ENCODE results near the gene UTP3.
A peak's percentile ranks its signal among the peaks of the same experiment; 100 is the strongest.
"Not testable (repeated sequence)": the region's sequence is repeated elsewhere in the genome, so short reads cannot be mapped to it uniquely, and the experiment has no call there.

Gene UTP3

GRCh38 chr4:70722199-70722791 is 34.0 kb downstream of the UTP3 start:
- Histone ChIP-seq H3K4ac (ENCODE audit: low read length) (no peak overlapping the region), H2BK120ac (ENCODE audit: low read depth, low read length) (no peak overlapping the region), H3K36me3 (replicated peaks in 1 of 2; ENCODE audit: control insufficient read depth in 2 of 2, insufficient read depth in 2 of 2, low read length in 2 of 2) (peaks cover 0 to 28% of the 10 kb centered on the region in 2 donors), H4K8ac (ENCODE audit: low read depth, low read length) (no peak overlapping the region), H3K4me1 (ENCODE audit: control insufficient read depth in 2 of 2, insufficient read depth in 1 of 2, low read depth in 1 of 2, low read length in 2 of 2) (peaks cover 8 to 9% of the 10 kb centered on the region in 2 donors), H2AK5ac (ENCODE audit: low read depth, low read length) (no peak overlapping the region), H2BK5ac (ENCODE audit: low read length) (no peak overlapping the region), H3K9ac (ENCODE audit: low read depth, low read length, poor library complexity) (no peak overlapping the region), H3K9me3 (replicated peaks in 1 of 2; ENCODE audit: control insufficient read depth in 2 of 2, insufficient read depth in 1 of 2, low read depth in 1 of 2, low read length in 2 of 2) (no peaks in the 10 kb centered on the region), H3K4me2 (ENCODE audit: insufficient read depth, low read length, poor library complexity, severe bottlenecking) (no peak overlapping the region), H2BK15ac (ENCODE audit: low read length) (no peak overlapping the region), H3K23ac (ENCODE audit: low read depth, low read length, poor library complexity) (no peak overlapping the region), H3K18ac (ENCODE audit: low read length) (no peak overlapping the region), H3K27ac (replicated peaks; ENCODE audit: low read length) (no peak overlapping the region), H3K4me3 (ENCODE audit: low read length in 2 of 2) (peak overlapping the region; percentile 51 to 55), H3K27me3 (ENCODE audit: control insufficient read depth in 3 of 3, insufficient read depth in 3 of 3, low read depth in 1 of 3, low read length in 3 of 3) (no peaks in the 10 kb centered on the region), H2BK12ac (ENCODE audit: low read length) (no peak overlapping the region), H3K14ac (ENCODE audit: low read length) (no peak overlapping the region), H3K79me1 (ENCODE audit: low read depth, low read length) (no peaks in the 10 kb centered on the region), H4K91ac (ENCODE audit: low read depth, low read length, poor library complexity) (no peak overlapping the region), H2AFZ (ENCODE audit: low read length) (peak overlapping the region; percentile 19)
- WGBS, 2 donors (ENCODE audit: extremely low coverage in 2 of 2, insufficient read length in 2 of 2, insufficient replicate concordance in 1 of 2): no CpG with 5 or more reads among the region's 7 CpGs
- DNase-seq (ENCODE audit: low spot score): no peak

- no CpG with 5 or more reads among the region's 3 CpGs for WGBS, 2 donors (ENCODE audit: extremely low coverage in 2 of 2, insufficient read length in 2 of 2, insufficient replicate concordance in 1 of 2)
- Histone ChIP-seq H3K4me2 (ENCODE audit: insufficient read depth, low read length, poor library complexity, severe bottlenecking) (no peak overlapping the region), H2AK5ac (ENCODE audit: low read depth, low read length) (no peak overlapping the region), H2BK5ac (ENCODE audit: low read length) (no peak overlapping the region), H2AFZ (ENCODE audit: low read length) (no peak overlapping the region), H2BK120ac (ENCODE audit: low read depth, low read length) (no peak overlapping the region), H3K36me3 (replicated peaks in 1 of 2; ENCODE audit: control insufficient read depth in 2 of 2, insufficient read depth in 2 of 2, low read length in 2 of 2) (peaks cover 0 to 40% of the 10 kb centered on the region in 2 donors), H2BK15ac (ENCODE audit: low read length) (no peak overlapping the region), H2BK12ac (ENCODE audit: low read length) (no peak overlapping the region), H3K18ac (ENCODE audit: low read length) (no peak overlapping the region), H3K4ac (ENCODE audit: low read length) (no peak overlapping the region), H3K23ac (ENCODE audit: low read depth, low read length, poor library complexity) (no peak overlapping the region), H4K91ac (ENCODE audit: low read depth, low read length, poor library complexity) (no peak overlapping the region), H3K14ac (ENCODE audit: low read length) (no peak overlapping the region), H4K8ac (ENCODE audit: low read depth, low read length) (no peak overlapping the region), H3K9me3 (replicated peaks in 1 of 2; ENCODE audit: control insufficient read depth in 2 of 2, insufficient read depth in 1 of 2, low read depth in 1 of 2, low read length in 2 of 2) (no peaks in the 10 kb centered on the region), H3K27ac (replicated peaks; ENCODE audit: low read length) (no peak overlapping the region), H3K79me1 (ENCODE audit: low read depth, low read length) (no peaks in the 10 kb centered on the region), H3K4me1 (ENCODE audit: control insufficient read depth in 2 of 2, insufficient read depth in 1 of 2, low read depth in 1 of 2, low read length in 2 of 2) (peaks cover 8 to 9% of the 10 kb centered on the region in 2 donors), H3K4me3 (ENCODE audit: low read length in 2 of 2) (no peak overlapping the region), H3K9ac (ENCODE audit: low read depth, low read length, poor library complexity) (no peak overlapping the region), H3K27me3 (ENCODE audit: control insufficient read depth in 3 of 3, insufficient read depth in 3 of 3, low read depth in 1 of 3, low read length in 3 of 3) (no peaks in the 10 kb centered on the region)
- DNase-seq (ENCODE audit: low spot score): no peak
These were observed 36.1 kb downstream of the UTP3 start for GRCh38 chr4:70724463-70724862.

- no peak overlapping the region for H3K14ac ChIP-seq (ENCODE audit: low read length)
- H2BK12ac ChIP-seq (ENCODE audit: low read length): no peak overlapping the region
- no peak overlapping the region for H3K4me2 ChIP-seq (ENCODE audit: insufficient read depth, low read length, poor library complexity, severe bottlenecking)
- H4K91ac ChIP-seq (ENCODE audit: low read depth, low read length, poor library complexity): no peak overlapping the region
- no peak for DNase-seq (ENCODE audit: low spot score)
- H3K18ac ChIP-seq (ENCODE audit: low read length): no peak overlapping the region
- H2AFZ ChIP-seq (ENCODE audit: low read length): no peak overlapping the region
- no CpG with 5 or more reads among the region's 1 CpG for WGBS, 2 donors (ENCODE audit: extremely low coverage in 2 of 2, insufficient read length in 2 of 2, insufficient replicate concordance in 1 of 2)
- H2BK120ac ChIP-seq (ENCODE audit: low read depth, low read length): no peak overlapping the region
- H3K4ac ChIP-seq (ENCODE audit: low read length): no peak overlapping the region
- H3K9me3 ChIP-seq (replicated peaks in 1 of 2; ENCODE audit: control insufficient read depth in 2 of 2, insufficient read depth in 1 of 2, low read depth in 1 of 2, low read length in 2 of 2): no peaks in the 10 kb centered on the region
- peaks cover 8 to 9% of the 10 kb centered on the region in 2 donors for H3K4me1 ChIP-seq (ENCODE audit: control insufficient read depth in 2 of 2, insufficient read depth in 1 of 2, low read depth in 1 of 2, low read length in 2 of 2)
- no peaks in the 10 kb centered on the region for H3K79me1 ChIP-seq (ENCODE audit: low read depth, low read length)
- no peak overlapping the region for H3K9ac ChIP-seq (ENCODE audit: low read depth, low read length, poor library complexity)
- no peak overlapping the region for H2BK15ac ChIP-seq (ENCODE audit: low read length)
- no peak overlapping the region for H4K8ac ChIP-seq (ENCODE audit: low read depth, low read length)
- H3K27me3 ChIP-seq (ENCODE audit: control insufficient read depth in 3 of 3, insufficient read depth in 3 of 3, low read depth in 1 of 3, low read length in 3 of 3): no peaks in the 10 kb centered on the region
- no peak overlapping the region for H3K4me3 ChIP-seq (ENCODE audit: low read length in 2 of 2)
- peaks cover 0 to 51% of the 10 kb centered on the region in 2 donors for H3K36me3 ChIP-seq (replicated peaks in 1 of 2; ENCODE audit: control insufficient read depth in 2 of 2, insufficient read depth in 2 of 2, low read length in 2 of 2)
- H3K27ac ChIP-seq (replicated peaks; ENCODE audit: low read length): no peak overlapping the region
- no peak overlapping the region for H2AK5ac ChIP-seq (ENCODE audit: low read depth, low read length)
- H3K23ac ChIP-seq (ENCODE audit: low read depth, low read length, poor library complexity): no peak overlapping the region
- no peak overlapping the region for H2BK5ac ChIP-seq (ENCODE audit: low read length)
These were observed 37.3 kb downstream of the UTP3 start for GRCh38 chr4:70725633-70726032.

- not testable (repeated sequence) for H3K27ac ChIP-seq (replicated peaks; ENCODE audit: low read length); H2BK5ac ChIP-seq (ENCODE audit: low read length); H2BK15ac ChIP-seq (ENCODE audit: low read length); H3K4me3 ChIP-seq (ENCODE audit: low read length in 2 of 2); H3K18ac ChIP-seq (ENCODE audit: low read length); H3K4me1 ChIP-seq (ENCODE audit: control insufficient read depth in 2 of 2, insufficient read depth in 1 of 2, low read depth in 1 of 2, low read length in 2 of 2); H3K27me3 ChIP-seq (ENCODE audit: control insufficient read depth in 3 of 3, insufficient read depth in 3 of 3, low read depth in 1 of 3, low read length in 3 of 3); H3K9me3 ChIP-seq (replicated peaks in 1 of 2; ENCODE audit: control insufficient read depth in 2 of 2, insufficient read depth in 1 of 2, low read depth in 1 of 2, low read length in 2 of 2); DNase-seq (ENCODE audit: low spot score); H2AK5ac ChIP-seq (ENCODE audit: low read depth, low read length); H3K14ac ChIP-seq (ENCODE audit: low read length); H2BK120ac ChIP-seq (ENCODE audit: low read depth, low read length); H3K4me2 ChIP-seq (ENCODE audit: insufficient read depth, low read length, poor library complexity, severe bottlenecking); H4K8ac ChIP-seq (ENCODE audit: low read depth, low read length); H4K91ac ChIP-seq (ENCODE audit: low read depth, low read length, poor library complexity); H2AFZ ChIP-seq (ENCODE audit: low read length); H3K9ac ChIP-seq (ENCODE audit: low read depth, low read length, poor library complexity); H3K4ac ChIP-seq (ENCODE audit: low read length); H2BK12ac ChIP-seq (ENCODE audit: low read length); H3K23ac ChIP-seq (ENCODE audit: low read depth, low read length, poor library complexity); H3K79me1 ChIP-seq (ENCODE audit: low read depth, low read length)
- WGBS, 2 donors (ENCODE audit: extremely low coverage in 2 of 2, insufficient read length in 2 of 2, insufficient replicate concordance in 1 of 2): no CpG with 5 or more reads among the region's 11 CpGs
- H3K36me3 ChIP-seq (replicated peaks in 1 of 2; ENCODE audit: control insufficient read depth in 2 of 2, insufficient read depth in 2 of 2, low read length in 2 of 2): peaks cover 0 to 54% of the 10 kb centered on the region in 2 donors
These were observed 38.2 kb downstream of the UTP3 start for GRCh38 chr4:70726515-70726914.

Data from neuronal stem cell (in vitro differentiated cells).